ENCODE data around the gene SHC2. TPM values are rescaled to one million over a fixed set of nuclear protein-coding genes. Genes with fewer than 3 reads are reported as not detected.

SHC2 gene
- total RNA-seq, 1 donor from 2014 or later, result 29.7 TPM

DNA sequence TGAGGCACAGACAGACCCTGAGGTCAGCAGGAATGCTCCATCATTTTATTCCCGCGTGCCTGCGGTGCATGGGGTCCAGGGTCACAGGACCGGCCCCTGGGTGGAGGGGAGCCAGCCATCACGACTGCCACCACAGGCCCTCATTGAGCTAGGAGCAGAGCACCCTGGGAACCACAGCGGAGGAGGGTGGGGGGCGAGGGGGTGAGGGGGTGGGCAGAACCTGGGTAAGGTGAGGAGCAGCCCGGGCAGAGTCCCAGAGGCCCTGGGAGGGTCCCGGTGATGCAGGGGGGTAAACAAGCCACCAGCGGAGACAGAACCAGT is 34.2 kb upstream of the SHC2 start:
- Histone ChIP-seq H3K27me3 (ENCODE audit: insufficient read depth, low read length) (peaks cover 12% of the 10 kb centered on the region), H3K36me3 (ENCODE audit: insufficient read depth, low read length) (no peaks in the 10 kb centered on the region), H3K27ac (ENCODE audit: low read depth, low read length) (no peak overlapping the region), H3K9me3 (ENCODE audit: insufficient read depth, low read depth, low read length) (peaks cover 3% of the 10 kb centered on the region), H4K20me1 (ENCODE audit: insufficient read depth, low read length) (peaks cover 2% of the 10 kb centered on the region), H3K9ac (ENCODE audit: low read length) (no peak overlapping the region), H2AFZ (ENCODE audit: low read depth, low read length) (no peak overlapping the region), H3K79me2 (ENCODE audit: insufficient read depth, low read length) (no peaks in the 10 kb centered on the region), H3K4me3 (ENCODE audit: insufficient read depth, low read depth, low read length) (no peak overlapping the region), H3K4me1 (ENCODE audit: insufficient read depth, low read length) (no peaks in the 10 kb centered on the region), H3K4me2 (ENCODE audit: low read length) (no peak overlapping the region)
- H3K9me3 Mint-ChIP-seq (ENCODE audit: unreplicated experiment), result peaks cover 3% of the 10 kb centered on the region
- TF ChIP-seq, protein P1, sequence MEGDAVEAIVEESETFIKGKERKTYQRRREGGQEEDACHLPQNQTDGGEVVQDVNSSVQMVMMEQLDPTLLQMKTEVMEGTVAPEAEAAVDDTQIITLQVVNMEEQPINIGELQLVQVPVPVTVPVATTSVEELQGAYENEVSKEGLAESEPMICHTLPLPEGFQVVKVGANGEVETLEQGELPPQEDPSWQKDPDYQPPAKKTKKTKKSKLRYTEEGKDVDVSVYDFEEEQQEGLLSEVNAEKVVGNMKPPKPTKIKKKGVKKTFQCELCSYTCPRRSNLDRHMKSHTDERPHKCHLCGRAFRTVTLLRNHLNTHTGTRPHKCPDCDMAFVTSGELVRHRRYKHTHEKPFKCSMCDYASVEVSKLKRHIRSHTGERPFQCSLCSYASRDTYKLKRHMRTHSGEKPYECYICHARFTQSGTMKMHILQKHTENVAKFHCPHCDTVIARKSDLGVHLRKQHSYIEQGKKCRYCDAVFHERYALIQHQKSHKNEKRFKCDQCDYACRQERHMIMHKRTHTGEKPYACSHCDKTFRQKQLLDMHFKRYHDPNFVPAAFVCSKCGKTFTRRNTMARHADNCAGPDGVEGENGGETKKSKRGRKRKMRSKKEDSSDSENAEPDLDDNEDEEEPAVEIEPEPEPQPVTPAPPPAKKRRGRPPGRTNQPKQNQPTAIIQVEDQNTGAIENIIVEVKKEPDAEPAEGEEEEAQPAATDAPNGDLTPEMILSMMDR (IDR thresholded peaks at IDR 0.05; ENCODE audit: insufficient read depth, low read depth, low read length), result no peak
- no peak for TF ChIP-seq EZH2 (IDR thresholded peaks at IDR 0.05; ENCODE audit: insufficient read depth, low read length)
- no peak for FAIRE-seq
- peaks cover 20% of the 10 kb centered on the region for H3K27me3 Mint-ChIP-seq (ENCODE audit: low read depth, unreplicated experiment)
- peaks cover 3% of the 10 kb centered on the region for H3K4me1 Mint-ChIP-seq (ENCODE audit: low read depth, unreplicated experiment)
- no peak overlapping the region for H3K4me3 Mint-ChIP-seq (ENCODE audit: unreplicated experiment)
- no peak overlapping the region for H3K27ac Mint-ChIP-seq (ENCODE audit: unreplicated experiment)
- H3K36me3 Mint-ChIP-seq (ENCODE audit: low read depth, unreplicated experiment), result peaks cover 3% of the 10 kb centered on the region
- no peak for DNase-seq (ENCODE audit: low read depth)

- no peak overlapping the region for H3K4me3 ChIP-seq (ENCODE audit: insufficient read depth, low read depth, low read length)
- FAIRE-seq, result no peak
- no peaks in the 10 kb centered on the region for H3K36me3 ChIP-seq (ENCODE audit: insufficient read depth, low read length)
- H3K4me3 Mint-ChIP-seq (ENCODE audit: unreplicated experiment), result no peak overlapping the region
- no peak overlapping the region for H3K9ac ChIP-seq (ENCODE audit: low read length)
- DNase-seq (ENCODE audit: low read depth), result no peak
- TF ChIP-seq, protein P1 (IDR thresholded peaks at IDR 0.05; ENCODE audit: insufficient read depth, low read depth, low read length), result no peak
- no peak for TF ChIP-seq EZH2 (IDR thresholded peaks at IDR 0.05; ENCODE audit: insufficient read depth, low read length)
- no peak overlapping the region for H3K27ac ChIP-seq (ENCODE audit: low read depth, low read length)
- H3K4me1 ChIP-seq (ENCODE audit: insufficient read depth, low read length), result peaks cover 5% of the 10 kb centered on the region
- no peak overlapping the region for H3K4me2 ChIP-seq (ENCODE audit: low read length)
- no peak overlapping the region for H2AFZ ChIP-seq (ENCODE audit: low read depth, low read length)
- no peak overlapping the region for H3K27ac Mint-ChIP-seq (ENCODE audit: unreplicated experiment)
- H3K36me3 Mint-ChIP-seq (ENCODE audit: low read depth, unreplicated experiment), result peaks cover 3% of the 10 kb centered on the region
- H3K27me3 ChIP-seq (ENCODE audit: insufficient read depth, low read length), result peaks cover 10% of the 10 kb centered on the region
- peaks cover 2% of the 10 kb centered on the region for H4K20me1 ChIP-seq (ENCODE audit: insufficient read depth, low read length)
- H3K79me2 ChIP-seq (ENCODE audit: insufficient read depth, low read length), result no peaks in the 10 kb centered on the region
- peaks cover 3% of the 10 kb centered on the region for H3K9me3 Mint-ChIP-seq (ENCODE audit: unreplicated experiment)
- peaks cover 3% of the 10 kb centered on the region for H3K4me1 Mint-ChIP-seq (ENCODE audit: low read depth, unreplicated experiment)
- H3K9me3 ChIP-seq (ENCODE audit: insufficient read depth, low read depth, low read length), result peaks cover 3% of the 10 kb centered on the region
- peaks cover 18% of the 10 kb centered on the region for H3K27me3 Mint-ChIP-seq (ENCODE audit: low read depth, unreplicated experiment)
These were observed 33.6 kb upstream of the SHC2 start for GRCh38 chr19:494171-495080.
